GM19239 (cell line): ENCODE results near the gene PCDHA3.
"Not testable (repeated sequence)": the region's sequence is repeated elsewhere in the genome, so short reads cannot be mapped to it uniquely, and the experiment has no call there.

ENCODE experiments used
- DNase-seq: peaks from one replicate; pipeline ENCODE4 v3.0.0; 2011; ENCODE audit warnings: low spot score; ENCODE audit not compliant: insufficient read length
- FAIRE-seq: peaks from 2 replicates; lab custom pipeline; 2011; peaks lifted over from hg19 to GRCh38; lab: Jason Lieb, UNC

Gene PCDHA3

GRCh38 chr5:140808241-140808888 lies 7.5 kb downstream of the PCDHA3 start:
- FAIRE-seq, DNase-seq: not testable (repeated sequence)

GRCh38 chr5:140808889-140809291 lies 8.0 kb downstream of the PCDHA3 start:
- no peak for FAIRE-seq

GRCh38 chr5:140821375-140822280 lies 20.8 kb downstream of the PCDHA3 start, which contains the start of gene PCDHA5:
PCDHA5 (plus strand) TSS chr5:140821613.
- no peak for DNase-seq
- FAIRE-seq, result no peak

More at GRCh38 chr5:140808889-140809291, 8.0 kb downstream of the PCDHA3 start:
- DNase-seq, result no peak

GRCh38 chr5:140822281-140822629 lies 21.4 kb downstream of the PCDHA3 start:
- DNase-seq (no peak), FAIRE-seq (no peak)

GRCh38 chr5:140822969-140823368 lies 22.1 kb downstream of the PCDHA3 start:
- not testable (repeated sequence) for FAIRE-seq, DNase-seq

GRCh38 chr5:140823475-140823874 lies 22.6 kb downstream of the PCDHA3 start:
- DNase-seq, result no peak
- FAIRE-seq, result no peak

GRCh38 chr5:140827704-140828361 lies 27.0 kb downstream of the PCDHA3 start, which contains the start of gene PCDHA6:
PCDHA6 (plus strand) TSS chr5:140827960; CDS start chr5:140828092, 132 bp downstream.
- DNase-seq (no peak), FAIRE-seq (no peak)

GRCh38 chr5:140828362-140828737 lies 27.5 kb downstream of the PCDHA3 start:
- FAIRE-seq (no peak), DNase-seq (no peak)

GRCh38 chr5:140829511-140830501 lies 28.9 kb downstream of the PCDHA3 start:
- DNase-seq, FAIRE-seq: not testable (repeated sequence)

- DNase-seq (no peak), FAIRE-seq (no peak)
Observed at GRCh38 chr5:140833993-140834392, 33.1 kb downstream of the PCDHA3 start, which contains the start of gene PCDHA7. PCDHA7 (plus strand) TSS chr5:140834269; CDS start chr5:140834384, 115 bp downstream.

- not testable (repeated sequence) for DNase-seq, FAIRE-seq
Observed at GRCh38 chr5:140834439-140835008, 33.7 kb downstream of the PCDHA3 start.

- FAIRE-seq (no peak), DNase-seq (no peak)
Observed at GRCh38 chr5:140835622-140836510, 35.0 kb downstream of the PCDHA3 start.

- no peak for FAIRE-seq
- no peak for DNase-seq
Observed at GRCh38 chr5:140840978-140841962, 40.4 kb downstream of the PCDHA3 start, which contains the start of gene PCDHA8. PCDHA8 (plus strand) TSS chr5:140841187; CDS start chr5:140841322, 135 bp downstream.

GRCh38 chr5:140842798-140843733 lies 42.2 kb downstream of the PCDHA3 start:
- DNase-seq (no peak), FAIRE-seq (no peak)
